IPS DF 6.9 (cell line): ENCODE measurements around the gene CKAP2L.

Source experiments
- DNase-seq: peaks from one replicate; pipeline ENCODE4 v3.0.0-alpha.2; 2013; ENCODE audit warnings: low read depth, low spot score
- H3K27ac ChIP-seq: one replicate; pipeline ENCODE4 v1.5.1; 2013; ENCODE audit warnings: low read length, control low read depth
- H3K27me3 ChIP-seq: 2 replicates; pipeline ENCODE4 v1.6.1; 2013; ENCODE audit warnings: mild to moderate bottlenecking, low read length; ENCODE audit not compliant: control insufficient read depth, insufficient read depth
- H3K36me3 ChIP-seq: 2 replicates; pipeline ENCODE4 v1.6.1; 2013; ENCODE audit warnings: low read length; ENCODE audit not compliant: control insufficient read depth, insufficient read depth
- H3K4me1 ChIP-seq: 2 replicates; pipeline ENCODE4 v1.6.1; 2013; ENCODE audit warnings: low read length; ENCODE audit not compliant: control insufficient read depth, insufficient read depth
- H3K4me3 ChIP-seq: 2 replicates; pipeline ENCODE4 v1.5.1; 2013; ENCODE audit warnings: mild to moderate bottlenecking, low read length
- H3K9me3 ChIP-seq: 2 replicates; pipeline ENCODE4 v1.6.1; 2013; ENCODE audit warnings: low read length, inconsistent platforms; ENCODE audit not compliant: control insufficient read depth, insufficient read depth
- WGBS: extraction: QIAGEN DNeasy Blood & Tissue Kit; methylation state at CpG from one replicate; pipeline ENCODE4 v1.1.7; 2013; ENCODE audit warnings: mixed read lengths, missing lambda C conversion rate; ENCODE audit not compliant: insufficient read length, insufficient coverage; 5-methylcytosine and 5-hydroxymethylcytosine counted together

The CKAP2L gene

GRCh38 chr2:112776113-112776512, 11.7 kb upstream of the CKAP2L start:
- Histone ChIP-seq H3K27me3 (no peaks in the 10 kb centered on the region), H3K9me3 (no peaks in the 10 kb centered on the region), H3K4me1 (no peaks in the 10 kb centered on the region), H3K27ac (no peak overlapping the region), H3K36me3 (no peaks in the 10 kb centered on the region), H3K4me3 (no peak overlapping the region)
- no peak for DNase-seq
- WGBS = no CpG with 5 or more reads among the region's 3 CpGs

- Histone ChIP-seq H3K27ac (no peak overlapping the region), H3K4me3 (no peak overlapping the region), H3K4me1 (no peaks in the 10 kb centered on the region), H3K27me3 (no peaks in the 10 kb centered on the region), H3K36me3 (no peaks in the 10 kb centered on the region), H3K9me3 (no peaks in the 10 kb centered on the region)
- WGBS = no CpG with 5 or more reads among the region's 3 CpGs
- no peak for DNase-seq
These were observed 10.3 kb upstream of the CKAP2L start for GRCh38 chr2:112774536-112775285.

- Histone ChIP-seq H3K27me3 (no peaks in the 10 kb centered on the region), H3K4me1 (no peaks in the 10 kb centered on the region)
- no CpG with 5 or more reads among the region's 2 CpGs for WGBS
These were observed 9.1 kb upstream of the CKAP2L start for GRCh38 chr2:112773556-112773955.

GRCh38 chr2:112772911-112773475, 8.6 kb upstream of the CKAP2L start:
- DNase-seq = no peak
- no peaks in the 10 kb centered on the region for H3K9me3 ChIP-seq
- no peaks in the 10 kb centered on the region for H3K4me1 ChIP-seq
- H3K27me3 ChIP-seq = no peaks in the 10 kb centered on the region
- no peak overlapping the region for H3K27ac ChIP-seq
- no peaks in the 10 kb centered on the region for H3K36me3 ChIP-seq
- WGBS = no CpG with 5 or more reads among the region's 2 CpGs
- H3K4me3 ChIP-seq = no peak overlapping the region

More at GRCh38 chr2:112773556-112773955, 9.1 kb upstream of the CKAP2L start:
- H3K9me3 ChIP-seq = no peaks in the 10 kb centered on the region
- no peak overlapping the region for H3K4me3 ChIP-seq
- H3K36me3 ChIP-seq = no peaks in the 10 kb centered on the region
- no peak overlapping the region for H3K27ac ChIP-seq
- DNase-seq = no peak

- H3K36me3 ChIP-seq = no peaks in the 10 kb centered on the region
- WGBS = no CpG with 5 or more reads among the region's 4 CpGs
- H3K27ac ChIP-seq = no peak overlapping the region
- no peaks in the 10 kb centered on the region for H3K9me3 ChIP-seq
- no peak for DNase-seq
- H3K27me3 ChIP-seq = no peaks in the 10 kb centered on the region
- H3K4me1 ChIP-seq = no peaks in the 10 kb centered on the region
- no peak overlapping the region for H3K4me3 ChIP-seq
These were observed 7.9 kb upstream of the CKAP2L start for GRCh38 chr2:112772322-112772721.

- no peak for DNase-seq
- no peaks in the 10 kb centered on the region for H3K9me3 ChIP-seq
- no peak overlapping the region for H3K4me3 ChIP-seq
- 0 out of 2 replicates have a peak, but pooled peaks cover 1% of the 10 kb centered on the region for H3K4me1 ChIP-seq
- no CpG with 5 or more reads among the region's 1 CpG for WGBS
- H3K27ac ChIP-seq = no peak overlapping the region
- no peaks in the 10 kb centered on the region for H3K27me3 ChIP-seq
- H3K36me3 ChIP-seq = no peaks in the 10 kb centered on the region
These were observed 4.0 kb upstream of the CKAP2L start for GRCh38 chr2:112768432-112768831.

GRCh38 chr2:112767693-112768330, 3.4 kb upstream of the CKAP2L start:
- Histone ChIP-seq H3K27me3 (no peaks in the 10 kb centered on the region), H3K36me3 (no peaks in the 10 kb centered on the region), H3K4me1 (0 out of 2 replicates have a peak, but pooled peaks cover 1% of the 10 kb centered on the region), H3K9me3 (no peaks in the 10 kb centered on the region), H3K4me3 (no peak overlapping the region), H3K27ac (no peak overlapping the region)
- no CpG with 5 or more reads among the region's 6 CpGs for WGBS
- no peak for DNase-seq

- H3K4me1 ChIP-seq = 0 out of 2 replicates have a peak, but pooled peaks cover 1% of the 10 kb centered on the region
- no CpG with 5 or more reads among the region's 4 CpGs for WGBS
- H3K9me3 ChIP-seq = no peaks in the 10 kb centered on the region
- H3K4me3 ChIP-seq = no peak overlapping the region; the same call in 1 of the 2 replicates
- H3K36me3 ChIP-seq = no peaks in the 10 kb centered on the region
- no peak overlapping the region for H3K27ac ChIP-seq
- DNase-seq = no peak
- H3K27me3 ChIP-seq = no peaks in the 10 kb centered on the region
These were observed 842 bp upstream of the CKAP2L start for GRCh38 chr2:112765251-112765650.

- H3K27me3 ChIP-seq = no peaks in the 10 kb centered on the region
- H3K36me3 ChIP-seq = no peaks in the 10 kb centered on the region; the same call in 1 of the 2 replicates
- no CpG with 5 or more reads among the region's 4 CpGs for WGBS
- H3K4me3 ChIP-seq = no peak overlapping the region
- no peak for DNase-seq
- no peaks in the 10 kb centered on the region for H3K9me3 ChIP-seq
- no peak overlapping the region for H3K27ac ChIP-seq
- 0 out of 2 replicates have a peak, but pooled peaks cover 1% of the 10 kb centered on the region for H3K4me1 ChIP-seq
These were observed 2.1 kb downstream of the CKAP2L start for GRCh38 chr2:112762276-112762675.

GRCh38 chr2:112760149-112760548, 4.3 kb downstream of the CKAP2L start:
- Histone ChIP-seq H3K27me3 (no peaks in the 10 kb centered on the region), H3K36me3 (no peaks in the 10 kb centered on the region; the same call in 1 of the 2 replicates), H3K27ac (no peak overlapping the region), H3K4me3 (no peak overlapping the region), H3K4me1 (0 out of 2 replicates have a peak, but pooled peaks cover 1% of the 10 kb centered on the region), H3K9me3 (no peaks in the 10 kb centered on the region)
- DNase-seq = no peak
- WGBS = no CpG with 5 or more reads among the region's 1 CpG
